Trophoblast cell (in vitro differentiated cells and primary cell): Measurements from ENCODE around the gene POU4F3.
"Not testable (repeated sequence)": the region's sequence is repeated elsewhere in the genome, so short reads cannot be mapped to it uniquely, and the experiment has no call there.

Source experiments
- DNase-seq, 2 donors: peaks; one replicate each; pipeline ENCODE4 v3.0.0-alpha.2; 2016
- H2AFZ ChIP-seq: 2 replicates; pipeline ENCODE4 v1.6.1; 2013; ENCODE audit warnings: low read length, moderate library complexity, mild to moderate bottlenecking; ENCODE audit not compliant: insufficient read depth, poor library complexity
- H2AK5ac ChIP-seq: 2 replicates; pipeline ENCODE4 v1.6.1; 2013; ENCODE audit warnings: mild to moderate bottlenecking, low read length
- H2BK120ac ChIP-seq: 2 replicates; pipeline ENCODE4 v1.6.1; 2013; ENCODE audit warnings: low read length, mild to moderate bottlenecking, moderate library complexity; ENCODE audit not compliant: insufficient read depth, poor library complexity
- H2BK12ac ChIP-seq: 2 replicates; pipeline ENCODE4 v1.6.1; 2013; ENCODE audit warnings: mild to moderate bottlenecking, low read length, moderate library complexity
- H2BK5ac ChIP-seq: 2 replicates; pipeline ENCODE4 v1.6.1; 2013; ENCODE audit warnings: low read length, low read depth, moderate library complexity, mild to moderate bottlenecking; ENCODE audit not compliant: poor library complexity
- H3K14ac ChIP-seq: 2 replicates; pipeline ENCODE4 v1.6.1; 2013; ENCODE audit warnings: mild to moderate bottlenecking, low read length
- H3K18ac ChIP-seq: 2 replicates; pipeline ENCODE4 v1.6.1; 2013; ENCODE audit warnings: mild to moderate bottlenecking, low read length
- H3K23ac ChIP-seq: 2 replicates; pipeline ENCODE4 v1.6.1; 2013; ENCODE audit warnings: low read length
- H3K27ac ChIP-seq: 2 replicates; pipeline ENCODE4 v1.5.1; 2013; ENCODE audit warnings: low read depth, mild to moderate bottlenecking, inconsistent platforms, low read length, moderate library complexity
- H3K27me3 ChIP-seq: 2 replicates; pipeline ENCODE4 v1.6.1; 2013; ENCODE audit warnings: inconsistent platforms, mild to moderate bottlenecking, low read length, moderate library complexity; ENCODE audit not compliant: insufficient read depth
- H3K36me3 ChIP-seq, 2 experiments: 1 replicate in 1 of 2; 2 replicates in 1 of 2; pipeline ENCODE4 v1.6.1; 2013; ENCODE audit warnings: low read length in 2 of 2, mild to moderate bottlenecking in 2 of 2, moderate library complexity in 1 of 2; ENCODE audit not compliant: insufficient read depth in 2 of 2, control insufficient read depth in 1 of 2
- H3K4ac ChIP-seq: 2 replicates; pipeline ENCODE4 v1.6.1; 2013; ENCODE audit warnings: low read depth, mild to moderate bottlenecking, low read length, moderate library complexity
- H3K4me1 ChIP-seq, 2 experiments: 1 replicate in 1 of 2; 2 replicates in 1 of 2; pipeline ENCODE4 v1.6.1; 2013; ENCODE audit warnings: low read length in 2 of 2, mild to moderate bottlenecking in 2 of 2, moderate library complexity in 1 of 2; ENCODE audit not compliant: insufficient read depth in 2 of 2, control insufficient read depth in 1 of 2
- H3K4me2 ChIP-seq: 2 replicates; pipeline ENCODE4 v1.6.1; 2013; ENCODE audit warnings: inconsistent platforms, mild to moderate bottlenecking, low read length, moderate library complexity
- H3K4me3 ChIP-seq: 2 replicates; pipeline ENCODE4 v1.5.1; 2013; ENCODE audit warnings: mild to moderate bottlenecking, low read depth, low read length, inconsistent platforms
- H3K79me1 ChIP-seq: one replicate; pipeline ENCODE4 v1.6.1; 2013; ENCODE audit warnings: low read length
- H3K79me2 ChIP-seq: 2 replicates; pipeline ENCODE4 v1.6.1; 2013; ENCODE audit warnings: low read length, mild to moderate bottlenecking; ENCODE audit not compliant: control insufficient read depth, insufficient read depth, poor library complexity
- H3K9ac ChIP-seq: 2 replicates; pipeline ENCODE4 v1.6.1; 2013; ENCODE audit warnings: mild to moderate bottlenecking, low read length
- H3K9me3 ChIP-seq: 2 replicates; pipeline ENCODE4 v1.6.1; 2013; ENCODE audit warnings: low read depth, mild to moderate bottlenecking, control low read depth, inconsistent platforms, low read length; ENCODE audit not compliant: insufficient read depth
- H4K12ac ChIP-seq: 2 replicates; pipeline ENCODE4 v1.6.1; 2013; ENCODE audit warnings: low read depth, mild to moderate bottlenecking, low read length, moderate library complexity
- H4K8ac ChIP-seq: 2 replicates; pipeline ENCODE4 v1.6.1; 2013; ENCODE audit warnings: low read depth, mild to moderate bottlenecking, low read length, moderate library complexity
- H4K91ac ChIP-seq: one replicate; pipeline ENCODE4 v1.6.1; 2013; ENCODE audit warnings: low read depth, mild to moderate bottlenecking, low read length, moderate library complexity
- WGBS: extraction: QIAGEN DNeasy Blood & Tissue Kit; methylation state at CpG from one replicate; pipeline ENCODE4 v1.1.7; 2013; ENCODE audit warnings: missing lambda C conversion rate; ENCODE audit not compliant: insufficient read length, insufficient coverage; ENCODE audit errors: extremely low coverage; 5-methylcytosine and 5-hydroxymethylcytosine counted together

Gene POU4F3

GRCh38 chr5:146298920-146299319, 39.7 kb upstream of the POU4F3 start:
- H2BK120ac ChIP-seq, H3K9ac ChIP-seq, H2AFZ ChIP-seq, H2BK5ac ChIP-seq, H3K23ac ChIP-seq, H3K9me3 ChIP-seq, H3K4me2 ChIP-seq, H4K8ac ChIP-seq, H3K4me1 ChIP-seq, H3K79me2 ChIP-seq, H3K36me3 ChIP-seq, H4K91ac ChIP-seq, H2AK5ac ChIP-seq, H3K18ac ChIP-seq, H3K4me3 ChIP-seq, H3K4ac ChIP-seq, DNase-seq, H3K79me1 ChIP-seq, H2BK12ac ChIP-seq, H3K27me3 ChIP-seq, H3K27ac ChIP-seq, H3K14ac ChIP-seq, H4K12ac ChIP-seq: not testable (repeated sequence)
- WGBS, result no CpG with 5 or more reads among the region's 3 CpGs

GRCh38 chr5:146301626-146302025, 37.0 kb upstream of the POU4F3 start:
- no peak for DNase-seq
- H3K9me3 ChIP-seq, result no peaks in the 10 kb centered on the region
- no peak overlapping the region for H3K23ac ChIP-seq
- H2BK5ac ChIP-seq, result no peak overlapping the region
- H3K4me1 ChIP-seq, result no peaks in the 10 kb centered on the region
- H2AK5ac ChIP-seq, result no peak overlapping the region
- H3K18ac ChIP-seq, result no peak overlapping the region
- H3K79me2 ChIP-seq, result no peaks in the 10 kb centered on the region
- no peak overlapping the region for H3K4ac ChIP-seq
- WGBS, result no CpG with 5 or more reads among the region's 2 CpGs
- H2BK12ac ChIP-seq, result no peak overlapping the region
- no peak overlapping the region for H4K12ac ChIP-seq
- H3K27me3 ChIP-seq, result no peaks in the 10 kb centered on the region
- H3K4me3 ChIP-seq, result no peak overlapping the region
- H2AFZ ChIP-seq, result no peak overlapping the region
- H3K79me1 ChIP-seq, result no peaks in the 10 kb centered on the region
- no peak overlapping the region for H3K9ac ChIP-seq
- H4K91ac ChIP-seq, result no peak overlapping the region
- H3K4me2 ChIP-seq, result no peak overlapping the region
- no peak overlapping the region for H4K8ac ChIP-seq
- H3K27ac ChIP-seq, result no peak overlapping the region
- H3K36me3 ChIP-seq, result no peaks in the 10 kb centered on the region
- no peak overlapping the region for H3K14ac ChIP-seq
- no peak overlapping the region for H2BK120ac ChIP-seq

GRCh38 chr5:146302406-146302805, 36.2 kb upstream of the POU4F3 start:
- Histone ChIP-seq H3K18ac (no peak overlapping the region), H3K14ac (no peak overlapping the region), H4K91ac (no peak overlapping the region), H2BK12ac (no peak overlapping the region), H3K4me3 (no peak overlapping the region), H3K79me1 (no peaks in the 10 kb centered on the region), H2BK5ac (no peak overlapping the region), H2AFZ (no peak overlapping the region), H3K4me2 (no peak overlapping the region), H3K27ac (no peak overlapping the region), H3K23ac (no peak overlapping the region), H3K36me3 (no peaks in the 10 kb centered on the region), H2AK5ac (no peak overlapping the region), H3K79me2 (no peaks in the 10 kb centered on the region), H3K9ac (peak overlapping the region; percentile 55), H4K12ac (no peak overlapping the region), H3K4ac (no peak overlapping the region), H4K8ac (no peak overlapping the region), H3K9me3 (no peaks in the 10 kb centered on the region), H2BK120ac (no peak overlapping the region), H3K27me3 (no peaks in the 10 kb centered on the region), H3K4me1 (no peaks in the 10 kb centered on the region)
- no peak for DNase-seq
- no CpG with 5 or more reads among the region's 1 CpG for WGBS

GRCh38 chr5:146306838-146307237, 31.8 kb upstream of the POU4F3 start:
- H3K4me1 ChIP-seq, result peaks cover 0 to 4% of the 10 kb centered on the region in 2 experiments
- H3K9me3 ChIP-seq, result no peaks in the 10 kb centered on the region
- H3K9ac ChIP-seq, result no peak overlapping the region
- no peak overlapping the region for H4K91ac ChIP-seq
- H3K4me3 ChIP-seq, result no peak overlapping the region
- no peak overlapping the region for H2BK12ac ChIP-seq
- no peaks in the 10 kb centered on the region for H3K79me1 ChIP-seq
- no peak overlapping the region for H2BK120ac ChIP-seq
- no peaks in the 10 kb centered on the region for H3K36me3 ChIP-seq
- H3K4me2 ChIP-seq, result no peak overlapping the region
- no peak overlapping the region for H2AK5ac ChIP-seq
- no peak overlapping the region for H3K27ac ChIP-seq
- H4K8ac ChIP-seq, result no peak overlapping the region
- H3K4ac ChIP-seq, result no peak overlapping the region
- no peak overlapping the region for H2BK5ac ChIP-seq
- no peak overlapping the region for H2AFZ ChIP-seq
- H3K23ac ChIP-seq, result no peak overlapping the region
- no peak overlapping the region for H4K12ac ChIP-seq
- H3K27me3 ChIP-seq, result no peaks in the 10 kb centered on the region
- WGBS, result no CpG with 5 or more reads among the region's 1 CpG
- H3K18ac ChIP-seq, result no peak overlapping the region
- no peaks in the 10 kb centered on the region for H3K79me2 ChIP-seq
- peak in 1 of 2 donors; percentile 13 for DNase-seq
- H3K14ac ChIP-seq, result no peak overlapping the region
